Brain pericyte (primary cell): ENCODE measurements around the gene VPS13A.
"Not testable (repeated sequence)": the region's sequence is repeated elsewhere in the genome, so short reads cannot be mapped to it uniquely, and the experiment has no call there.

Source experiments
- DNase-seq: peaks from one replicate; pipeline ENCODE4 v3.0.0-alpha.2; 2012; ENCODE audit warnings: low read depth, low spot score

Gene VPS13A

DNA sequence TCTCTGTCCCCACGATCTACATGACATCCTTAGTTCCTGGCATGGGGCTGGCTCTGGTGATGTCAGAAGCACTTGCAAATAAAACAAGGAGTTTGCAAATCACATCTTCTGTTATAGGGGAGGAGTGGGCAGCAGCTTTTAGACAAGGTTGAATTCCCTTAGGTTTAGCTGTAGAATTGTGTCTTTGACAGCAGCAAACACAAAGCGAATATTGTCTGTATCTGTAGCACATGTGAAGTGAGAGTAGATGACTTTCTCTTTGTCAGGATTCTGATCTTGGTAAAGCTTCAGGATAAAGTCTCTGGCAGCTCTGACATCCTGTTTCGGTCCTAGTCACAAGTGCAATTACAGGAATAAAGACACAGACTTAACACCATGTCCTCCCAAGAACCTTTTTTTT, 246.5 kb downstream of the VPS13A start:
- no peak for DNase-seq

DNA sequence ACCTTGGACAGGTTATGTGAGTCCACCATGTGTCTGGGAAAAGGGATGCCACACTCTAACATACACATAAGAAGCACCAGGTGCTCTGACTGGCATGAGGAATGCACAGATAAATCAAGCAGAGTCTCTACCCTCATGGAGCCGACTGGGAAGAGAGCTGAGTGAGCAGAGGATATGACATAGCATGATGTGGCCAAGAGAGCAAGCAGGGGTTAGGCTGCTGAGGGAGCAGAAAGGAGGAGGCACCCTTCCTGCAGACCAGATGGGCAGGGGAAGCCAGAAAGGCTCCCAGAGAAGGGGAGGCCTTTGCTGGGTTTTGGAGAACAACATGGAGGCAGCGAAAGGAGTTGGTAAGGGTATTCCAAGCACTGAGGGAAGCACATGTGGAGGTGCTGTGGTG, 247.7 kb downstream of the VPS13A start:
- DNase-seq: no peak

DNA sequence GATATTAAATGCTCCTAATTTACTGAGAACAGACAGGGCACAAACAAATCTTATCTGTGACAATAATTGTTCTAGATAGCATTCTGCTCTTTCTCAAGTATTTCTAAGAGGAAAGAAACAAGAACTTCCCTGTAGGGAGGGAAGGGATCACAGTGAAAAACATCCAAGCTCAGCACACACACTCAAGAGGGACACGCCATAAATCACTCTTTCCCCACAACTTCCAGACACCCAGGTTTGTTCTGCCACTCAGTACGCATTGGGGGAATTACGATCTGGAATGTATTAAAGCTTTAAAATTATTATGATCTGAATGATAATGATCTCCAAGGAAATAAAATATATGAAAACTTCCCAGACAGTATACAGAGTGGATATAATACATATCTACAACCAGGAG, 249.4 kb downstream of the VPS13A start:
- no peak for DNase-seq

DNA sequence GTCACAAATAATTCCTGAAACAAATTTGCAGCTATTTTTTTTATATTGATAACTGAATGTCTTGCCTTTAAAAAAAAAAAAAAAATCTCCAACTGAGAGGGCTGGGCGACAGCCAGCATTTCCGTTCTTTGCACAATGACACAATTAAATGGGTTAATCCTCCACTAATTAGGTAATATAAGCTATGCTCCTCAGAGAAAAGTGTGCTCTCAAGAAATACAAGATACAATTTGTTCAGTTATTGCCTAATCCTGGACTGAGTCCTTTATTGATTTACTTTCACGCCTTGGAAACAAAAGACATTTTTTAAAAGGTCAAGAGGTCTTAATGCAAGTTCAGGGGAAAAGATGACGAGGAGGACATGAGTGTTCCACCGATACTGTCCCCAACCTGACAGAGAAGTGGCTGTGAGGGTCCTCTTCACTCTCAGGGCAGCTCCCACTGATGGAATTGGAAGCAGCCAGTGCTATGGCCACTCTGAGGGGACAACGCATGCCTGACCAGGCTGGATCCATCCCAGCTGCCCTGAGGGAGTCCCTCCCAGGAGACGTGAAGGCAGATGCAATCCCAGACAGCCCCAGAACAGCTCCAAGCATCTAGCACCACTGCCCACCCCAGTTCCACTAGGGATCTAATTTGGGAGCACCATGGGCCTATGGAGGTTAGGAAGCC, 250.1 kb downstream of the VPS13A start:
- no peak for DNase-seq

GRCh38 chr9:77429928-77430327, 252.6 kb downstream of the VPS13A start:
- DNase-seq: no peak

DNA sequence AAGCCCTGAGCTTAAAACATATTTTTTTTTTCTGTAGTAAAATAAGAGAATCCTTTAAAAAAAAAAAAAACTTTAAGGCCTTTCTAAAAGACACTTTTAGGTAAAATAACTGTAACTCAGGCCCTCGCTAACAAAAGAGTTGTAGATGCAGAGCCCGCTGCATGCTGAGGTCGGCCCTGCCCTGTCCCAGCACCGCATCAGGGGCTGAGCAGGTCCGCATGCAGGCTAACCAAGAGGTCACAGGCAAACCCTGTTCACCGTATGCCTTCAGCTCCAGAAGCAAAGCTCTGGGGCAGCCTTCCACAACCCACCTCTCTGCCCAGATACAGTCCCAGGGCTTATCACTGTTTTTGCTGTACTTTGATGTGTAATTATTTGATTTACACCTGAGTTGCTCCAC, 254.7 kb downstream of the VPS13A start:
- DNase-seq: no peak

- no peak for DNase-seq
Observed at GRCh38 chr9:77433675-77434445, 256.5 kb downstream of the VPS13A start.

GRCh38 chr9:77435277-77435676, 257.9 kb downstream of the VPS13A start:
- DNase-seq: no peak

DNA sequence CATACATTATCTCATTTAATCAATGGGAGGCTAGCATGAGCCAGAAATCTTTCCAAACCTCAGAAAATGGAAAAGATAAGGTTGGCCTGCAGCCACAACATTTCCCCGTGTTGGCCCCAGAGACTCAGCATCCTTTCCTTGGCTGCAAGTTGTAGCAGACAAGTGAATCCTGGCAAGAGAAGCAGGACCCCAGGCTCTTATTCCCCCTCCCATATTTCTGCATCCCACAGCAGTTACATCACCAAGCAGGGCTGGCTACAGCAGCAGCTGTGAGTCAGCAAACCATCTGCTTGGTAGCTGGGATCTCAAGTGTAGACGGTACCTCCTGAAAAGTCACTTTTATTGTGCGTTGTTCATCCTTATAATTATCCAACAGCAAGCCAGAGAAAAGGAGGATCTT, 258.4 kb downstream of the VPS13A start:
- no peak for DNase-seq

DNA sequence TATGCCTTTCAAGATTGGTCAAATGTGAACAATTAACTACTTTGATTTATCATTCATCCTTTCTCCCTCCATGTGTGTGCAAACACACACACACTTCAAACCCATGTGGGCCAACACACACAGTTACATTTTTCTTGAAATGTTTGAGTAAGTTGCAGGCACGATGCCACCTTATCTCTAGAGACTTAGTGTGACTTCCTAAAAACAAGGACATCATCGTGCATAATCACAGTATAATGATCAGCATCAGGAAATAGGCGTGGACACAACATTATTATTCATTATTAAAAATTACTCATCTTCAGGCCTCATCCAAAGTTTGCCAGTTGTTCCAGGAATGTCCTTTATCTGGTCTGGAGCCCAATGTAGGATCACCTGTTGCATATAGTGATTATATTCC, 261.3 kb downstream of the VPS13A start:
- no peak for DNase-seq

- peak; percentile 97 for DNase-seq
Observed at GRCh38 chr9:77440057-77440456, 262.7 kb downstream of the VPS13A start.

- DNase-seq: not testable (repeated sequence)
Observed at GRCh38 chr9:77441124-77441523, 263.8 kb downstream of the VPS13A start.

GRCh38 chr9:77442436-77442835, 265.1 kb downstream of the VPS13A start:
- DNase-seq: no peak

- no peak for DNase-seq
Observed at GRCh38 chr9:77447646-77448045, 270.3 kb downstream of the VPS13A start.

DNA sequence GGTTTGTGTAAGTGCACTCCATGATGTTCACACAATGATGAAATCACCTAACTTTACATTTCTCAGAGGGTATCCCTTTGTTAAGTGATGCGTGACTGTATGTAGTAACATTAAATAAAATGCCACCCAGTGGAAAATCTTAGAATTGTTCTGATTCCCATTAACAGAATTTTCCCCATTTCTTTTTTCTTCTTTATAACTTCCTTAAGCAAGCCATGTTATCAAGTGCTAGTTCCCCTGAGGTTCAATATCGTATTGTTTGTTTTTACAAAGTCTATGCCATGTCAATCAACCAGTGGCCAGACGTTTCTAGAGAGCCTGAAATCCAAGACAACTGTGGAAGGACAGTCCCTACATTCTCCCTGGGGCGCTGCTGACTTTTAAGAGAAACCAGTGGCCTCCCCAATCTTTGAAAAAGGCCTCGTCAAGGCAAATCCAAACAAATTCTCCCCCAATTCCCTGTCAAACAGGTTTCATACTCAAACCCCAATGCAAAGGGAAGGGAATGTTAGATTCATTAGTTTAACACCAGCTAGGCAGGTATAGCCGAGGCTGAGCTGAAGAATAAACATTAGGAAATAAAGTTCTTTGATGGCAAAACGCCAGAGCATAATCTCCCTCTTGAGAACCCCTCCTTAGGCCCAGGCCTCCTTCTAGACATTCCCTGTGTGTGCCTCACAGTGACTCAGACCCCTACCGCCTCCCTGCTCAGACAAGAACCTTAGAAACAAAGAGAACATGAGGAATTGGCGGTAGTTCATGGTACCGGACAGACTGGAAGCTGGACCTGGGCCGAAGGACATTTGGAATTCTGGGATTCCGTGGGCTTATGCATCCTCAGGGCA, 272.1 kb downstream of the VPS13A start:
- peak; percentile 48 for DNase-seq

GRCh38 chr9:77450085-77450475, 272.7 kb downstream of the VPS13A start:
- no peak for DNase-seq

- no peak for DNase-seq
Observed at GRCh38 chr9:77451507-77451906, 274.2 kb downstream of the VPS13A start.

DNA sequence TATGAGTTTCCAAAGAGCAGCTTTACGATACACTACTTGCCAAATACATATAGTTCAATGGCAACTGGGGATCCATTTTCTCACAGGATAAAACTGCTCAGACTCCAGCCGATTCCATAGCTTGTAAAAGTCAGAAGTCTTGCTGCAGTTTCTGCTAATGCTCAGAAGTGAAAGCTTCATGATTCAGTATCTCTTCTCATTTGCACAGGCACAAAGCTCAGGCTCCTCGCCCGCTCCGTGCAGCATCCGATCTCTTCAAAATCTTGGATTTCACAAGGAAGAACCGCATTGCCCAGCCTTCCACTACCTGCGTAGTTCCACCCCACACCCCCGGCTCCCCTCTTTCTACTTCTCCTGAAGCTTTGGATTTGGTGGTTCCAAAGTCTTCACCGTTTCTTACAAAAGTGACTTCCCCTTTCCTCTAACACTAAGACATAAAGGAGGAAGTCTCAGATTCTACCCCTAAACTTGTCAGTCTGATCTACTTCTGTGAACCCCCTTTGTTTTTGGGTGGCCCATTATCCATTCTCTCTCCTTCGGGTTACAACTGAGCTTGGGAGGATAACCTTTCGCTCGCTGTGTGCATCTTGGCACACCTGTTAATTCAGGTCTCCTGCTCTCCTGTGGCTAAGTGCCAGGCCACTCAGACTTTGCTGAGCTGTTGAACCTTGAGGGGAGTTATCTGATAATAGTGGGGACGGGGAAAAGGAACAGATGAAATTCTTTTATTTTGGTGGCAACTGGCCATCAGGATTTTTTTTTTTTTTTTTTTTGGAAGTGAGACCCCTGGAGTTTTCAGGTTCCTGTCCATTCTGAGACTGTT, 276.7 kb downstream of the VPS13A start:
- DNase-seq: no peak

DNA sequence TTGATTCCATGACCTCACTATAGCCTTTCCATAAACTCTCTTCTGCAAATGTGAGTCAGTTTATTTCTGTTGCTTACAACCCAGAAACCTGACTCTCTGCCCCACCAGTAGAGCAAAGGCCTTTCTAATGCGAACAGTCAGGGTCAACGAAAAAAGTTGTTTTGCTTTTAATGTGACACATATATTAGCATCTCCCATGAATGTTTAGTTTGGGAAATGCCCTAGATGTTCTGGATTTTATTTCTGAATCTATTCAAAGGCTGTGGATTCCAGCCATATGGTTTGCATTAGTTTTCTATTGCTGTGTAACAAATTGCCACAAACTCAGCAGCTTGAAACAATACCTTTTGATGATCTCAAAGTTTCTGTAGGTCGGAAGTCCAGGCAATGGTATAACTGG, 277.3 kb downstream of the VPS13A start:
- DNase-seq: peak; percentile 94

- no peak for DNase-seq
Observed at GRCh38 chr9:77455312-77455927, 278.1 kb downstream of the VPS13A start.

GRCh38 chr9:77456829-77457437, 279.6 kb downstream of the VPS13A start:
- DNase-seq: peak; percentile 61
